Measurements from ENCODE around the gene KDM7A.

DNA sequence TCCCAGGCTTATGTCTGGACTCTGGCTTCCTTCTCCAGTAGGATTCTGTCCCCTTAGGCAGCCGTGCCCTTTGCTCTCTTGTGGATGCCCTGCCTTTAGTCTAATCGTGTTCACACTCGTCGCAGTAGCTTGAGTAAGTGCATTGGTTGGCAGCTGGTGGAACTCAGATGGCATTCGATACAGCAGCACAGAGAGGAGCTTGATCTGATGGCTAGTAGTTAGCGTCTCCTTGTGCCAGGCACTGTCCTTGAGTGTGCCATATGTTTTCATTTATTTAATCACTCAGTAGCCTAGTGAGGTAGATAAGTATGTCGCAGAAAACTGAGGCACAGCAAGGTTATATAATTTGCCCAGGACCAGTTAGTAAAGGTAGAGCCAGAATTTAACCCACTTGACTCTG lies 95.9 kb downstream of the KDM7A start:
- TF ChIP-seq, protein P1, sequence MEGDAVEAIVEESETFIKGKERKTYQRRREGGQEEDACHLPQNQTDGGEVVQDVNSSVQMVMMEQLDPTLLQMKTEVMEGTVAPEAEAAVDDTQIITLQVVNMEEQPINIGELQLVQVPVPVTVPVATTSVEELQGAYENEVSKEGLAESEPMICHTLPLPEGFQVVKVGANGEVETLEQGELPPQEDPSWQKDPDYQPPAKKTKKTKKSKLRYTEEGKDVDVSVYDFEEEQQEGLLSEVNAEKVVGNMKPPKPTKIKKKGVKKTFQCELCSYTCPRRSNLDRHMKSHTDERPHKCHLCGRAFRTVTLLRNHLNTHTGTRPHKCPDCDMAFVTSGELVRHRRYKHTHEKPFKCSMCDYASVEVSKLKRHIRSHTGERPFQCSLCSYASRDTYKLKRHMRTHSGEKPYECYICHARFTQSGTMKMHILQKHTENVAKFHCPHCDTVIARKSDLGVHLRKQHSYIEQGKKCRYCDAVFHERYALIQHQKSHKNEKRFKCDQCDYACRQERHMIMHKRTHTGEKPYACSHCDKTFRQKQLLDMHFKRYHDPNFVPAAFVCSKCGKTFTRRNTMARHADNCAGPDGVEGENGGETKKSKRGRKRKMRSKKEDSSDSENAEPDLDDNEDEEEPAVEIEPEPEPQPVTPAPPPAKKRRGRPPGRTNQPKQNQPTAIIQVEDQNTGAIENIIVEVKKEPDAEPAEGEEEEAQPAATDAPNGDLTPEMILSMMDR (IDR thresholded peaks at IDR 0.05; ENCODE audit: control extremely low read depth in 1 of 3, insufficient read depth in 1 of 3, low read depth in 1 of 3, low read length in 3 of 3) = no peak
- TF ChIP-seq SIN3A (conservative IDR thresholded peaks at IDR 0.05 in 1 of 2, IDR thresholded peaks at IDR 0.05 in 1 of 2; ENCODE audit: low read depth in 1 of 2, low read length in 2 of 2) (no peak), EZH2 (IDR thresholded peaks at IDR 0.05; ENCODE audit: low read depth, low read length, severe bottlenecking) (no peak)
- TF ChIP-seq, protein P2, sequence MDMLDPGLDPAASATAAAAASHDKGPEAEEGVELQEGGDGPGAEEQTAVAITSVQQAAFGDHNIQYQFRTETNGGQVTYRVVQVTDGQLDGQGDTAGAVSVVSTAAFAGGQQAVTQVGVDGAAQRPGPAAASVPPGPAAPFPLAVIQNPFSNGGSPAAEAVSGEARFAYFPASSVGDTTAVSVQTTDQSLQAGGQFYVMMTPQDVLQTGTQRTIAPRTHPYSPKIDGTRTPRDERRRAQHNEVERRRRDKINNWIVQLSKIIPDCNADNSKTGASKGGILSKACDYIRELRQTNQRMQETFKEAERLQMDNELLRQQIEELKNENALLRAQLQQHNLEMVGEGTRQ (IDR thresholded peaks at IDR 0.05; ENCODE audit: low read length) = no peak
